ENCODE data around the gene ALOX15.
"Not testable (repeated sequence)": the region's sequence is repeated elsewhere in the genome, so short reads cannot be mapped to it uniquely, and the experiment has no call there.

The ALOX15 gene

DNA sequence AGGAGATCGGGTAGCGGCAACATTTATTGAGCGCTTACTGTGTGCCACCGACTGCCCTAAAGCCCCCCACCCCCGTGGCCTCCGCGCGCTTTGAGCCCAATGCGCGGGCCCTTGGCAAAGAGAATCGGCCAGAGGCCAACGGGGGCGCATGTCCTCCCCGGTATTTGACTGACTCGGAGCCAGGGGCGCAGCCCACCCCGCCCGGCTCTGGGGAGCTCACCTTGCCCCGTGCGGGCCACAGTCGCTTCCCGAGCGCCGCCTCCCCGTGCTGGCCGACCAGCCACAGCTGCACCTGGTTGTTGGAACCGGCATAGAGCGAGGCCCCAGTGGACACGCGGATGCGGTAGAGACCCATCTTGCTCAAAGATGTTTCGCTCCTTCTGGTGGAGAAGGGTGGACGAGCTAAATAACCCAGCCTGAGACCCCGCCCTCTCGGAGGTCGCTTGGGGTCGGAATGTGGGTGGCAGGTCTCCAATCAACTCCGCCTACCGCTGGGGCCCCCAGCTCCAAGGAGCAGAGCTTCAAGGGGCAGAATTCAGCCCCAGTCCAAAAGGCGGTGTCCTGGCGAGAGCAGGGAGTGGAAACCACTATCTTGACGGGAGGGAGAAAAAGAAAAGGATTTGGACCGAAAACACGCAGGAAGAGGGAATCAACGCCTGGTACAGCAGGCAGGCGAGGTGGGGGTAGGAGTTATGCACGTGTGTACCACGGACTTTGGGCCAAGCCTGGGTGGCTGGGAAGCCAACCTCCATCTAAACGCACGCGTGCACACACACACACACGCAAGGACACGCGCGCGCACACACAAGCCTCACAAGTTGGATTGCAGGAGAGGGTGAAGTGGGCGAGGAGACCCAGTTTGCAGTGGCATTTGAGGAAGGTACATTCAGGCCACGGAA lies at the start of gene ALOX15:
Gene ALOX15, minus strand, starts transcription at position 382 of the 899 bp plus-strand sequence. Its CDS starts 27 bp downstream, at position 355.
- peaks cover 9% of the 10 kb centered on the region; the same call in 1 of the 2 replicates for H3K4me1 ChIP-seq (ENCODE audit: insufficient read depth, low read length)
- peak within 1 kb of the TSS; percentile 39; the same call in 1 of the 2 replicates for H3K9ac ChIP-seq (ENCODE audit: low read depth, low read length)
- no peaks in the 10 kb centered on the region for H3K9me3 ChIP-seq (ENCODE audit: control insufficient read depth, insufficient read depth, low read length)
- no peaks in the 10 kb centered on the region for H3K36me3 ChIP-seq (ENCODE audit: insufficient read depth, low read length)

GRCh38 chr17:4690745-4691144 lies 49.3 kb upstream of the ALOX15 start:
- H3K36me3 ChIP-seq (ENCODE audit: insufficient read depth, low read length), result peaks cover 11% of the 10 kb centered on the region
- H3K9ac ChIP-seq (ENCODE audit: low read depth, low read length), result no peak overlapping the region
- H3K9me3 ChIP-seq (ENCODE audit: control insufficient read depth, insufficient read depth, low read length), result no peaks in the 10 kb centered on the region
- no peaks in the 10 kb centered on the region for H3K4me1 ChIP-seq (ENCODE audit: insufficient read depth, low read length)

- H3K36me3 ChIP-seq (ENCODE audit: insufficient read depth, low read length), result peaks cover 11% of the 10 kb centered on the region
- not testable (repeated sequence) for H3K9me3 ChIP-seq (ENCODE audit: control insufficient read depth, insufficient read depth, low read length); H3K4me1 ChIP-seq (ENCODE audit: insufficient read depth, low read length); H3K9ac ChIP-seq (ENCODE audit: low read depth, low read length)
Observed at GRCh38 chr17:4689872-4690271, 48.4 kb upstream of the ALOX15 start.

GRCh38 chr17:4683739-4684138 lies 42.3 kb upstream of the ALOX15 start:
- not testable (repeated sequence) for H3K9ac ChIP-seq (ENCODE audit: low read depth, low read length); H3K9me3 ChIP-seq (ENCODE audit: control insufficient read depth, insufficient read depth, low read length); H3K4me1 ChIP-seq (ENCODE audit: insufficient read depth, low read length)
- H3K36me3 ChIP-seq (ENCODE audit: insufficient read depth, low read length), result peaks cover 16% of the 10 kb centered on the region; the same call in 1 of the 2 replicates

DNA sequence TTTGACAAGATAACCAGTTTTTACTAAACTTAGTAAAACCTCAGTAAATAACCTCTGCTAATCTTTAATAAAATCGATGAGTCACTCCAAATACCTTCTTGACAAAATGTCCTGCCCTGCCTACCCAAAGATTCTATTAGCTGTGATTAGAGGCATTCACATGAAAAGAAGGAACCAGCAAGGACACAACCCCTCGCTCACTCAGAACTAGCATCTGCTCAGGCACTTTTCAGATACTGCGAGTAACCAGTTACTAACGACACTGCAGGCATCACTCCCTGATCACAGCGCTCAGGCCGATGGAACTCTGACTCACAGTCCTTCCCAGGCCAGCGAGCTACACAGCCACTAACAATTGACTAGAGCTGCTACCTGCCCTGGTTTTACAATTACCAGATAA lies 38.2 kb upstream of the ALOX15 start:
- Histone ChIP-seq H3K9me3 (ENCODE audit: control insufficient read depth, insufficient read depth, low read length) (no peaks in the 10 kb centered on the region), H3K36me3 (ENCODE audit: insufficient read depth, low read length) (peaks cover 31% of the 10 kb centered on the region), H3K9ac (ENCODE audit: low read depth, low read length) (no peak overlapping the region), H3K4me1 (ENCODE audit: insufficient read depth, low read length) (no peaks in the 10 kb centered on the region)

- peaks cover 36% of the 10 kb centered on the region for H3K36me3 ChIP-seq (ENCODE audit: insufficient read depth, low read length)
- no peaks in the 10 kb centered on the region for H3K4me1 ChIP-seq (ENCODE audit: insufficient read depth, low read length)
Observed at GRCh38 chr17:4678448-4679026, 37.1 kb upstream of the ALOX15 start.

GRCh38 chr17:4676791-4677190 lies 35.3 kb upstream of the ALOX15 start:
- Histone ChIP-seq H3K9ac (ENCODE audit: low read depth, low read length) (no peak overlapping the region), H3K36me3 (ENCODE audit: insufficient read depth, low read length) (peaks cover 34% of the 10 kb centered on the region), H3K4me1 (ENCODE audit: insufficient read depth, low read length) (no peaks in the 10 kb centered on the region), H3K9me3 (ENCODE audit: control insufficient read depth, insufficient read depth, low read length) (no peaks in the 10 kb centered on the region)

More at GRCh38 chr17:4678448-4679026, 37.1 kb upstream of the ALOX15 start:
- H3K9ac ChIP-seq (ENCODE audit: low read depth, low read length), result no peak overlapping the region
- no peaks in the 10 kb centered on the region for H3K9me3 ChIP-seq (ENCODE audit: control insufficient read depth, insufficient read depth, low read length)

GRCh38 chr17:4675791-4676190 lies 34.3 kb upstream of the ALOX15 start:
- H3K36me3 ChIP-seq (ENCODE audit: insufficient read depth, low read length), result peaks cover 37% of the 10 kb centered on the region
- H3K4me1 ChIP-seq (ENCODE audit: insufficient read depth, low read length), result no peaks in the 10 kb centered on the region
- H3K9me3 ChIP-seq (ENCODE audit: control insufficient read depth, insufficient read depth, low read length), result no peaks in the 10 kb centered on the region
- no peak overlapping the region for H3K9ac ChIP-seq (ENCODE audit: low read depth, low read length)

DNA sequence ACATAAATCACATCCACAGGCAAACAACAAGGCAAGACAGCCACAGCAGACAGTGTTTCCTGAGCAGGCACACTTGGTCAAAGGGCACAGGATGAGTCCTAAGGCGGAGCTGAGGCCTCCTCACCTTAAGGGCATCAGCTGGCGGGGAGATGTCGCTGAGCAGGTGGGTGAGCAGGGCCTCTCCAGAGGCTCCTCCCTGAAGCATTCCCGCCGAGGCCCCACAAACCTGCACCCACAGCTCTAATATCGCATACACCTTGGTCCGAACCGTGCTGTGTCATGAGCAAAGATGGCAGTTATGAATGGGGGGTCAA lies 33.2 kb upstream of the ALOX15 start:
- H3K36me3 ChIP-seq (ENCODE audit: insufficient read depth, low read length), result peaks cover 33% of the 10 kb centered on the region
- no peak overlapping the region for H3K9ac ChIP-seq (ENCODE audit: low read depth, low read length)
- H3K4me1 ChIP-seq (ENCODE audit: insufficient read depth, low read length), result no peaks in the 10 kb centered on the region
- no peaks in the 10 kb centered on the region for H3K9me3 ChIP-seq (ENCODE audit: control insufficient read depth, insufficient read depth, low read length)

- Histone ChIP-seq H3K36me3 (ENCODE audit: insufficient read depth, low read length) (peaks cover 31% of the 10 kb centered on the region), H3K4me1 (ENCODE audit: insufficient read depth, low read length) (no peaks in the 10 kb centered on the region), H3K9ac (ENCODE audit: low read depth, low read length) (no peak overlapping the region), H3K9me3 (ENCODE audit: control insufficient read depth, insufficient read depth, low read length) (no peaks in the 10 kb centered on the region)
Observed at GRCh38 chr17:4673986-4674684, 32.7 kb upstream of the ALOX15 start.

GRCh38 chr17:4673169-4673568 lies 31.7 kb upstream of the ALOX15 start:
- H3K4me1 ChIP-seq (ENCODE audit: insufficient read depth, low read length), result no peaks in the 10 kb centered on the region
- no peaks in the 10 kb centered on the region for H3K9me3 ChIP-seq (ENCODE audit: control insufficient read depth, insufficient read depth, low read length)
- H3K9ac ChIP-seq (ENCODE audit: low read depth, low read length), result no peak overlapping the region
- peaks cover 26% of the 10 kb centered on the region for H3K36me3 ChIP-seq (ENCODE audit: insufficient read depth, low read length)

- no peaks in the 10 kb centered on the region for H3K9me3 ChIP-seq (ENCODE audit: control insufficient read depth, insufficient read depth, low read length)
- H3K36me3 ChIP-seq (ENCODE audit: insufficient read depth, low read length), result peaks cover 26% of the 10 kb centered on the region
Observed at GRCh38 chr17:4672751-4673150, 31.3 kb upstream of the ALOX15 start.

GRCh38 chr17:4672055-4672630 lies 30.7 kb upstream of the ALOX15 start:
- Histone ChIP-seq H3K36me3 (ENCODE audit: insufficient read depth, low read length) (peaks cover 25% of the 10 kb centered on the region), H3K9me3 (ENCODE audit: control insufficient read depth, insufficient read depth, low read length) (no peaks in the 10 kb centered on the region), H3K9ac (ENCODE audit: low read depth, low read length) (no peak overlapping the region), H3K4me1 (ENCODE audit: insufficient read depth, low read length) (no peaks in the 10 kb centered on the region)

More at GRCh38 chr17:4672751-4673150, 31.3 kb upstream of the ALOX15 start:
- Histone ChIP-seq H3K9ac (ENCODE audit: low read depth, low read length) (no peak overlapping the region), H3K4me1 (ENCODE audit: insufficient read depth, low read length) (no peaks in the 10 kb centered on the region)

DNA sequence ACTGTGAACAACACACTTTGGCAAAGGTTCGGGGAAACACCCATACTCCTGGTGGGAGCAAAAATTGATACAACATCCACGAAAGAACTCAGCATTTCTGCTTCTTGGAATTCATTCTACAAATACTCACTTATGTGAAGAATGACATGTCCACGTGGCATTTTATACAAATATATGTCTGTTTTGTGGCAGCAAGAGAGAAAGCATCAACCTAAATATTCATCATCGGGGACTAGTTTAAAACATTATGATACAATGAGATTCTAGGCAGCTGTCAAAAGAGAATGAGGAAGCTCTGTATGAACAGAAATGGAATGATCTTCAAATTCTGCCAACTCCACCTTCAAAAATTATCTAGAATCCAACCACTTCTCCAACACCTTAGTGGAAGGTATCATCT lies 25.7 kb upstream of the ALOX15 start:
- peaks cover 3% of the 10 kb centered on the region; the same call in 1 of the 2 replicates for H3K4me1 ChIP-seq (ENCODE audit: insufficient read depth, low read length)
- peaks cover 7% of the 10 kb centered on the region for H3K36me3 ChIP-seq (ENCODE audit: insufficient read depth, low read length)
- H3K9me3 ChIP-seq (ENCODE audit: control insufficient read depth, insufficient read depth, low read length), result no peaks in the 10 kb centered on the region
- H3K9ac ChIP-seq (ENCODE audit: low read depth, low read length), result no peak overlapping the region

Measured in ES-I3 (cell line).